OCI-LY7 (cell line): ENCODE measurements around the gene MPV17L2.

ENCODE experiments used
- CTCF ChIP-seq: fragments of 200-600 bp; sonication (generic); conservative IDR thresholded peaks from 2 replicates; pipeline ENCODE4 v1.5.1; 2014; ENCODE audit warnings: mild to moderate bottlenecking, antibody characterized with exemption, low read length, moderate library complexity, mixed read lengths
- EZH2phosphoT487 ChIP-seq: fragments of 200-600 bp; sonication (generic); IDR thresholded peaks from 2 replicates; pipeline ENCODE4 v1.6.1; 2018; ENCODE audit warnings: low read depth, borderline replicate concordance, mild to moderate bottlenecking, mixed run types, antibody characterized with exemption, low read length, moderate library complexity, mixed read lengths

GRCh38 chr19:18218159-18218558 is 25.1 kb downstream of the MPV17L2 start:
- TF ChIP-seq CTCF (no peak), EZH2phosphoT487 (no peak)
